Measurements from ENCODE around the gene ADAMTS9. TPM values are rescaled to one million over a fixed set of nuclear protein-coding genes. Genes with fewer than 3 reads are reported as not detected.

ADAMTS9 gene
- total RNA-seq, 1 donor from 2014 or later, result 53.6 TPM

DNA sequence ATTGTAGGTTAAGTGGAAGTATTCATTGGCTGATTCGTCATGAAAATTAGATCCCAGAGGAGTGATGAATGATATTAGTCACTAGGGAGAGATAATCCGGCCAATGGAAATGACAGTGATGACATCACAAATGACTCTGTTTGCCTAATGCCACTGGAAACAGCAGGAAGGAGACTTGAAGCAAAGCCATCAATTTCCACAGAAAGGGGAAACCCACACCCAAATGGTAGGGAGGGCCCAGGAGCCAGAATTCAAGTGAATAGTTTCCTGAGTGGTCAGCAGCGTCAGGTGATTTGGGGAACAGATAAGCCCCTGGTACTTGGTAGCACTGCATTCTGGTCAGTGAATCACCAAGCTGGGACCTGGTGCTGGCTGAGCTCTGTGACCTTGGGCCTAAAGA is 3.3 kb upstream of the ADAMTS9 start:
- DNase-seq (ENCODE audit: low spot score), result no peak
- intact Hi-C loops (cut with DNase I), result loop anchor here (1.0 to 2.0 kb wide), 2 partner anchors 38 to 217 kb away; no protein-coding TSS in a partner anchor

DNA sequence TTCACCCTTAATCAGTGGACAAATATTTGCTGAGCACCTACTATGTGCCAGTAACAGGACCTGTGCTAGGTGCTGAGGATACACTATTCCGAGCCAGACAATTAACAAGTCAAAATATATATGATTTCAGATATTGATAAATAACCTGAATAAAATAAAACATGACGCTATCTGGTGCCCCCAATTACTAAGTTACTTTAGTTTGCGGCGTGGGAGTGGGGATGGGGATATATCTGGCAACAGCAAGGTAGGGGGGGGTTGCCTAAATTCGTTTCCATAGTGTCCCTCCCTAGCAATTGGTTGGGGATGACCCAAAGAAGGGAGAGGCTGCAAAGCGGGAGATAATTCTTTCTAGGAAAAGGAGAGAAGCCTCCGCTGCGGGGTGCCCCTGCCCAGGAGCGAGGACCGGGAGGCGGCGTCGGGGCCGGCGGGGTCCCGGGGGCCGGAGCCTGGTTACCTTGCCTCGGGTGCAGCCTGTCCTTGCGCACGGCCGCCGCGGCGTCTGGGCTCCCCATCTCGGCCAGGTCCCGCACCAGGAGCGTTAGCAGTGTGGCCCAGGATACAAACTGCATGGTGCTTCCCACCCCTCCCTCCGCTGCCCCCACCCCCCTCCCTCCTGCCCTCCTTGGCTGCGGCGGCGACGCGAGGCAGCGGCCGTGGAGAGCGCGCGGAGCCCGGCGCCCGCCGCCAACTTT is 567 bp downstream of the ADAMTS9 start:
- intact Hi-C loops (cut with DNase I), result loop anchor here (5.0 to 10.0 kb wide), 4 partner anchors 125 to 988 kb away; no protein-coding TSS in a partner anchor
- DNase-seq (ENCODE audit: low spot score), result no peak

DNA sequence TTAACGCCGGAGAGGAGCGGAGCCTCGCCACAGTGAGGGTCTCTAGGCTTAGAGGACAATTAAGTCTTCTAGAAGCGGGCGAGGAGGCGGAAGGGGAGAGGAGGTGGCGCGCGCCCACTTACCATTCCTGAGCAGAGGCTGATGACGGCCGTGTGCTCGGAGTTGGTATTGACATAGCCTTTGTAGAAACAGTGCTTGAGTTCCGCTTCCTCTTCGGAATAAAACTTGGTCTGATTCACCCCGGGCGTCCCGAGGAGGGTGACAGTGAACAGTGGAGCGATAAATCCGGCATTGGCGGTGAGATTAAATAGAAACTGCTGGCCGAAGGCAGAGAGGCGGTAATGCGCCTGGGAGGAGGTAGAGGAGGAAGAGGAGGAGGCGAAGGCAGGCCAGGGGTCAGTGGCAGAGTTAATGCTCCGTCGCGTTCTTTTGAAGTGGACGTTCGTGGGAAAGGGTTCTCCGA is 1.3 kb downstream of the ADAMTS9 start:
- intact Hi-C loops (cut with DNase I), result loop anchor here (5.0 to 10.0 kb wide), 4 partner anchors 126 to 988 kb away; no protein-coding TSS in a partner anchor
- DNase-seq (ENCODE audit: low spot score), result no peak

DNA sequence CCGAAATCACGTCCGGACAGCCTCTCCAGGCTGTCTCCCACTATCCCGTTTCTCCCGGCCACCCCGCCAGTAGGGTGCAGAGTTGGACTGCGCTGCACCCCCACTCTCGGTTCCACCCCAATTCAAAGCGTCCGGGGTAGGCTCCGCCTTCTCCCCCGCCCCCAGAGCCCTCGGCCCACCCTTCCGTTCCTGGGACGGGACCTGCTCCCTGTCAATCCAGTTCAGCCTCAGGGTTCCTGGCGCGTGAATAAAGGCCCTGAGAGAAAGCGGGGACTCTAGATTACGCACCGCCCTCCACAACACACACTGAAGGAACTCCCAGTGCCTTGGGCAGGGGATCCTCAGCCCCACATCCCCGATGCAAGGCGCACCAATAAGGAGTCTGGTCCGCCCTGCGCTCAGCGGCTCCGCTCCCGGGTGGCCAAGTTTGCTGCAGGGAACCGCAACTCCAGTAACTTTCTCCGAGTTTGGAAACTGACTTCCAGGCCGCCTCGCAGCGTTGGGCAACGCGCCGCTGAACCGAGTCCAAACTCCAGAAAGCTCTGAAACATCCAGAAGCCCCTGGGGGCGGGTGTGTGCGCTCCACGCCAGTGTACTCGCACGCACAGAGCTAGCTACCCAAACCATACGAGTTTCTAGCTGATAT is 1.9 kb downstream of the ADAMTS9 start:
- intact Hi-C loops (cut with DNase I), result loop anchor here (2.0 to 10.0 kb wide), 5 partner anchors 67 to 989 kb away; no protein-coding TSS in a partner anchor
- DNase-seq (ENCODE audit: low spot score), result peak; percentile 95

DNA sequence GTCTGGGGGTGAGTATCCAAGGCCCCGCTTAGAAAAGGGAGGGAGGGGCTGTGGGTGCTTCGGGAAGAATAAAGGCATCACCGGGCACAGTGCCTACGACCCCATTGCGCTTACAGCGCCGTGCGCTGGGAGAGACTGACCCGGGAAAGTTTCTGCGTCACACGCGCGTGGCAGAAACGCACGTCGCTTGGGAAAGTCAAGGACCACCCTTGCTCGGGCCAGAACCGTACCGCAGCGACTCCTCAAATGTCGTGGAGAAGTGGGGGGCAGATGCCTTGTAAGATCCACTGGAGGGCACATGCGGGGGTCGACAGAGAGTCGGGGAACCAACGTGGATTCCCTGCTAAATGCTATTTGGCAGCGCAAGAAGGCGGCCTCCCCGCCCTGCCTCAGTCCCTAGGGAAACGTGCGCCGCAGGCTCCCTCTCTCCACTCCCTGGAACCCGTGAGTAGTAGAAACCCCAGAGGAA is 2.4 kb downstream of the ADAMTS9 start:
- intact Hi-C loops (cut with DNase I), result loop anchor here (2.0 to 10.0 kb wide), 5 partner anchors 67 to 989 kb away; no protein-coding TSS in a partner anchor
- peak; percentile 79 for DNase-seq (ENCODE audit: low spot score)

DNA sequence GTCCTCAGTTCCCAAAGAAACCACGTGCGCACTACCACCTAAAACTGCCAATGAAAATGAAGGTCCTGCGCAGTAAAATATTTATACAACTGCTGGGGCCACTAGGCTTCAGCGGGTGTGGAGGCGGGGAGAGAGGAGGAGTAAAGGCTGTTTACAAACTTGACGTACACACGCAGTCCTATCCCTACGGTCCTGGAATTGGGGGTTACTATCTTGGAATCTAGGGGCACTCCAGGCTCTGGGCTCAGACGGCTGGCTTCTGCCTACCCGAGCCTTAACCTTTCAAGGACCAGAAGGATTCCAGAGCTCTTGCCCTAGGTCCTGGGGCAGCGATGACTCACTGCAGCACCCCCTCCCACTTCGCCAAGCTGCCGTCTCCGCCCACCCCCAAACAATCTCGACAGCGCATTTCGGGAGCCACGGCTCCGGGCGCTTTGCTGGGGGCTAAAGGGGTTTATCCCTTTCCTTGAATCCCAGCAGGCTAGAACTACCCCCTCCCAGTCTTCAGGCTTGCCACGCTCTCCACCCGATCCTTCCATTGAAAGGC is 3.0 kb downstream of the ADAMTS9 start:
- intact Hi-C loops (cut with DNase I), result loop anchor here (2.0 to 10.0 kb wide), 6 partner anchors 66 to 990 kb away; no protein-coding TSS in a partner anchor
- no peak for DNase-seq (ENCODE audit: low spot score)

DNA sequence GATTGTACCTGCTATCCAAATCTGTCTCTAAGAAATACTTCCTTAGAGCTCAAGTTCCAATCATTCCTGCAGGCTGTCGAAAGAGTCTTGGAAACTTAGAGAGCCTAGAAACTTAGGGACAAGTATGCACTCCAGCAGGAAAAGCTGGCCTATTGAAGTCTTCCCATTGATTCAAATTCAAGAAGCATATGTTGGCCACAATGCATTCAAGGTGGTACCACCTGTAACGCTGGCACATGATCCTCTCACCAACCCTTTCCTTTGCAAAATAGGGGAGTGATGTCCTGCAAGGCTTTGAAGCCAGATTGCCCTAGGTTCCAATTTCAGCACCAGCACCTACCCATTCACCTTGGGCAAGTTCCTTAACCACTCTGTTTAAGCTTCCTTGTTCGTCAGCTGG is 6.0 kb downstream of the ADAMTS9 start:
- intact Hi-C loops (cut with DNase I), result loop anchor here (5.0 to 10.0 kb wide), 3 partner anchors 150 to 993 kb away; no protein-coding TSS in a partner anchor
- no peak for DNase-seq (ENCODE audit: low spot score)

DNA sequence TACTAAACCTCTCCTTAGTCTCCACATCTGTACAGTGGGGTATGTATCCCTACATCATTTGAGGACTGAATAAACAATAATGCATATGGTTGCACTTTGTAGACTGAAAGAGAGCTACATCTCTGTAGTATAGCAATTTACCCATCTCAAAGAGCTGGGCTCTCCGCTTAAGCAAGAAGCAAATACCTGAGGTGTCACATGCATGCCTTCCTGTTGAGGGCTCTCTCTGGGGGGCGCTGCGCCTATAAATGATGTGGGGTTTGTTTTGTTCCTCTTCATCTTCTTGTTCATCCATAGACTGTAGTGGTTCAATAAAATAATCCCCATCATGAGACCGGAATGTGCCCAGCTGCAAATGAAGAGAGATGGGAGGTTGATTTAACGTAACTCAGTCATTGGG is 6.8 kb downstream of the ADAMTS9 start:
- intact Hi-C loops (cut with DNase I), result loop anchor here (5.0 to 10.0 kb wide), 3 partner anchors 149 to 994 kb away; no protein-coding TSS in a partner anchor

DNA sequence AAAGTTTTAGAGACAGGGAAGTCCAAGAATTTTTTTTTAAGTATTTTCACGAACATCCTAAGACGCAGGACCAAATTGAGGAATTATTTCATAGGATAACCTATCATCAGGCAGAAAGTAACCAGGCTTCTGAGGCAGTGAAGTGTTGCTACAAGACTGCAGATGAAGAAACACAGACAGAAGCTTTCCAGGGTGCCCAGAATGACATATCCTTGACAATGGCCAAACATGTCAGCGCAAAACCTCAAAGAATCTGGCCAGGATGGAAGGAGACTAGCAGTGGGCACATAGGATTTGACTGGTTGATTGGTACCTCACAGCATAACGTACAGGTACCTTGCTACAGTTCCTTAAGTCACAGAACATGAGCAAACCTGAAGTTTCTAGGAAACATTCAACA is 7.5 kb downstream of the ADAMTS9 start:
- DNase-seq (ENCODE audit: low spot score), result no peak
- intact Hi-C loops (cut with DNase I), result loop anchor here (5.0 to 10.0 kb wide), 3 partner anchors 148 to 994 kb away; no protein-coding TSS in a partner anchor

More for the DNA sequence above, 6.8 kb downstream of the ADAMTS9 start:
- DNase-seq (ENCODE audit: low spot score), result no peak

DNA sequence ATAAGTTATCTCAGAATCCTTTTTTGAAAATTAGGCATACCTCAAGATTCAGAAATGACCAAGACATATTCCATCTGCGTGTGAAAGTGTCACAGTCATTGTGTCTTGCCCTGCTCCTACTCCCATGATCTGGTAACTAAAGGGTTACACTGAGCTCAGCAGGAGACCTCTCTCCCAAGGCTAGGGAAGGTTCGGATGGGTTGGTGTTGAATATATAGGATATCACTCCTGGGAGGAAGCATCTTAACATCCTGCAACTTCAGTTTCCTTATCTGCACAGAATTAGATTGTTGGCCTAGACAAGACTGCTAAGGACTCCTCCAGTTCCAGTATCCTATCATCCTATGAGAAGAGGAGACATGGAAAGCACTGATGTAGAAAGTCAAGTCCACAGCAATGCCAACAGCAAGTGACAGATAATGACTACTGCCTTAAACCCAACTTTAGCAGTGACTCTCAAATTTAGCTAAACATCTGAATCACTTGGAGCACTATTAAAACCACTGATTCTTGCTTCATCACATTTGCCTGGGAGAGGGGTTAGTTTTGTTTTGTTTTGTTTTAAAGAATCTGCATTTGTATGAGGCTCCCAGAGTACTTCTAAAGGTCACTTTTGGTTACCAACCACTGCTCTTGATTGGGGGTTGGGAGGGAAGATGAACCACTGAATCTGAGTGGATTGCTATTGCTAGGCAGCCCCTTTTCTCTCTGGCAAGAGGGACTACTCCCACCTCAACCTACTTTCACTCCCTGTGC is 9.7 kb downstream of the ADAMTS9 start:
- DNase-seq (ENCODE audit: low spot score), result no peak
- intact Hi-C loops (cut with DNase I), result no loop called here

DNA sequence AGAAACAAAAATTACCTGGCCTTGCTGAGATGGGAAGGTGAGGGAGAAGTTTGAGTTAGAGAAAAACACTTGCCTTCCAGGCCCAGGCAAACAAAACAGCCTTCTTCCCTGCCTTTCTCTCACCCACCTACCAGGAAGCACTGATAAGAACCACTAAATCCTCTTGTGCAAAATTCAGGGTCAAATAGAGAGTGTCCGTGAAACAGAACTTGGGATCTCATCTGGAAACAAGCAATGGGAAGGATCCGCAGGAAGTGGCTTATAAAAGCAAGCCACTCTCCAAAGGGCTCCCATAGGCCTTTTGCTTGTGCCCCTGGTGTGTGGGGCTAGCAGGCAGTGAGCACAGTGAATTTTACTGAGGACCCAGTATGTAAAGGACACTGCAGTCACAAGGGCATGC is 11.0 kb downstream of the ADAMTS9 start:
- intact Hi-C loops (cut with DNase I), result no loop called here
- no peak for DNase-seq (ENCODE audit: low spot score)

DNA sequence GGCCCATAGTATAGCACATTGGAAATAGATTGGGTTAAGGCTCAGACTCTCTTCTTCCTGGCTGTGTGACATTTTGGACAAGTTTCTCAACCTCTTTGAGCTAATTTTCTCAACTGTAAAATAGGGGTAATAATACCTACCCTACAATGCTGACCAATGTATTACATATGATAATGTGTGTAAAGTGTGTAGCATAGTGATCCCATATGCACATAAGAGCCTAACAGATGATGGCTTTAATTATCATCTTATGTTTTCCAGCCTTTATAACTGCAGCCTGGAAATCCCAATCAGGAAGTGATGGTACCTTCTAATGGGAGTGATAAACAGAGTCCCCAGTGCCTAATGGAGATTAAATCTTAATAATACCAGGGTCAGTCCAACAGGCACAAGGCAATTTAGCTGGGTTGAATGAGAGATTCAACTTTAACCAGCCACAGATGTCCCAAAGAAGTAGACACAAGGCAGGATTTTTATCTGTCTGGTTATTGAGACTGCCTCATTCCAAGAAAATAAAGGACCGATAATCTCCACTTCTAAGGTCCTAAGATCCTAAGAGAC is 12.0 kb downstream of the ADAMTS9 start:
- DNase-seq (ENCODE audit: low spot score), result no peak

DNA sequence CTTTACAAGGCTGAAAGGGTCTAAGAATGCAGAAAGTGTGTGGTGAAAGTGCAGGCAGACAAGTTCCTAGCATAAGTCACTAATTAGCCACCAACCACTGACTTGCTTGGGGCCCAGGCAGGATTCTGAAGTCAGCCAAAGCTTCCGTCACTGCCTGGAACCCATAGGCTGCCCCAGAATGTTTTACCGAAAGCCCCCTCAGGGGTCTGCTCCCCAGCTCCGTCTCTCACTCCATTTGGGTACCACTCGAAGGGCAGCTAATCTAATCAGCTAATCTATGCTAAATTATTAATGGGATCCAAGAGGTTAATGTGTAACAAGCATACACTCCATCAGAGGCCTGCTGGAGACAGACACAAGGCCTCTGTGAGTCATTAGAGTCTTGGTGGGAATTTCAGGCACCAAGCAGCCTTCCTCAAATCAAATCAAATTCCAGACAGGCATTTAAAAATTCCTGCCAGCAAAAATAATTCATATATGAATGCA is 13.2 kb downstream of the ADAMTS9 start:
- intact Hi-C loops (cut with DNase I), result no loop called here
- no peak for DNase-seq (ENCODE audit: low spot score)

More for the DNA sequence above, 12.0 kb downstream of the ADAMTS9 start:
- intact Hi-C loops (cut with DNase I), result no loop called here

DNA sequence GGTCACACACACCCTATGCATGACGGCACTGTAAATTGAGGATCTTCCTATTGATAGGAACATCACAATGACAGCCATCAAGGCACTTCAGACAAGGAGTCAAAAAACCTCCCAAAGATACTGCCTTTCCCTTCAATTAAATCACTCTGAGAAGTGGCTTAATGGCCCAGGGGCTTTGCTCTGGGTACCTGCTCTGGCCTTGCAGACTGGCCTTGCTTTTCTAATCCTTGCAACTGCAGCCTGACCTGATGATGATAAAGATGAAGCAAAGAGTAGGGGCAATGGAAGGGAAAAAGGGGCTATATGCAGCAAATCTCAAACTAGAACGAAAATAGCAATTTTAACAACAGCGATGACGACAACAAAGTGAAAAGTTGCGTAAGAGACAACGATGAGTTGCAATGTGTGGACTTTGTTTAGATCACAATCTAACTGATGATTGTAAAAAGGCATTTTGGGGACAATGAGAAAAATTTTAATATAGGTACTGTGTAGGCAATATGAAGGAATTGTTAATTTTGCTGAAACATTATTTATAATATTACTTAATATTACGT is 14.6 kb downstream of the ADAMTS9 start:
- intact Hi-C loops (cut with DNase I), result no loop called here
- DNase-seq (ENCODE audit: low spot score), result no peak

DNA sequence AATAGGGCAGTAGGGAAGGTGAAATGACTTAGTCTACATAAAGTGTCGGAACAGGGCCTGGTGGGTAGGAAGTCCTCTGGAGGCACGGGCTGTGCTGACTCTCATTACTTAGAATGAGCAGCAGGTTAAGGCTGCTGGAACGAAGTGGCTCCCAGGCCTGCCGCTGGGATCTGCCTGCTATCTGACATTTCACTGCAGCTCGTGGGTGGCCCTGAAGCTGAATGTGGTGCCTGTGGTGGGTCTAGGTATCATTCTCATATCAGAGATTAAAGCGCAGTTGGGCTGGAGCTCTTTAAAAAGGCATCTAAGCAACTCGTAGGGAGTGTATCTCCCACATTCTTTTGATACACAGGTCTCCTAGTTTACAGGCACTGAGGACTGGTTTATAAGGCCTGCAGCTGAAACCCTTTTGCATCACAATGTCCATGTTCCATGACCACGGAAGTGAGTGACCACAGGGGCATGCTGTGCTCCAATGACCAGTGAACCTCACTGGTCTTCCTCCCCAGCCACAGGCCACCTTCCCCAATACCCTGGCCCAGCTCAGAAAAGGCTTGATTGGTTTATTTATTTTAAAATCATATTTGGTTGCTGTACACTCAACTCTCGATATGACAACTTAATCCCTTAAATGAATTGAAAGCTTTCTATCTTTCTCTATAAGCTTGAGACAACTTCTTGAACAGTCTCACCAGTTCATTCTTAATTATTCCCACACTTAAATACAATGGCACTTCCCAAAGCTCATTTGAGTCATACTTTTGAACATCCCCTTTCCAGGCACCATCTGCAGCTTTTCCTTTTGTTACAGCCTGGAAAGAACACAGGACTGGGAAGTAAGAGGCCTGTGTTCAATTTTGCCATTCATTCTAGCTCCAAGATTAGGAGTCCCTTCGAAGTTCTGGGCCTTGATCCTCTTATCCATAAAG is 19.0 kb downstream of the ADAMTS9 start:
- DNase-seq (ENCODE audit: low spot score), result no peak
- intact Hi-C loops (cut with DNase I), result no loop called here

DNA sequence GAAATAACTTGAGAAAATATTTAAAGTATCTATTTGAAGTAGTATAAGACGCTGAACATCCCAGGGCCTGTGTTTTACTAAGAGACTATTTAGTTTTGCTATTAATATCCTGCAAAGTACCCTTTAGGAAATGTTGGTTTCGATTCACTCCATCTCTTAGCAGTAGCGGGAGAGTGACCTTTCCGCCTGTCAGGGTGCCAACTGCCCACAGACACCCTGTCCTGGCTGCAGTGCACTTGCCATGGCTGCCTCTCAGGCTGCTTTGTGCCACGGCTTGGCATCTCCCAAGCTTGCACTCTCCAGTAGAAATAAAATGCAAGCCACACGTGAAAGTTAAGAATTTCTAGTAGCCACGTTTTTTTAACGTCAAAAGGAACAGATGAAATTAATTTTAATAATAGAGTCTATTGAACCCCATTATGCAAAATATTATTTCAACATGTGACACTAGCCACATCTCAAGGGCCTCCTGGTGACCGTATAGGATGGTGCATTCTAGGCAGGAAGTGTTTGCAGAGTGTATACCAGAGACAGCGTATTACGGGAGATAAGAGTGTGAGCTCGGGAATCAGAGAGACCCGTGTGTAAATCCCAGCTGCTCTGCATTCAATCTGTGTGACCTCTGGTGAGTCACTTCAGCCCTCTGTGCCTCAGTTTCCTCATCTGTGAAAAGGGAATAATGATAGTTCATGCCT is 19.8 kb downstream of the ADAMTS9 start:
- DNase-seq (ENCODE audit: low spot score), result no peak
- intact Hi-C loops (cut with DNase I), result no loop called here

DNA sequence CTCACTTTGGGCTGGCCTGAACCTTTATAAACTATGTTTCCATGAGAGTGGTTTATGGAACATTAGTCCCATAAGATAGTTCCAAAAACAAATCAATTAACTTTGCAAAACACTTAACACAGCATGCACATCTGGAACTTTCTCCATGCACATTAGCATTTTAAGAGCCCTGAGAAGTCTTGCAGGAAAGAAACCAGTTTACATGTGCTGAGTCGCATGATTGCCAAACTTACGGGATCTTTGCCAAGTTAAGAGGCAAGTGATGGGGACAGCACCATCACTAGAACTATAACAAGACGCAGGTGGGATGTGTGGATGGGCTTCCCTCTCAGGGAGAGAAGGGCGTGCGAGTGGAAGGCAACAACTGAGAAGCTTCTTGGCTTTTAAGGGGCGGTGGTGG is 20.7 kb downstream of the ADAMTS9 start:
- intact Hi-C loops (cut with DNase I), result no loop called here
- DNase-seq (ENCODE audit: low spot score), result no peak

Measured in cardiac septum (tissue), 1 donor.